ENCODE measurements around the gene ANKEF1.

ANKEF1 gene

DNA sequence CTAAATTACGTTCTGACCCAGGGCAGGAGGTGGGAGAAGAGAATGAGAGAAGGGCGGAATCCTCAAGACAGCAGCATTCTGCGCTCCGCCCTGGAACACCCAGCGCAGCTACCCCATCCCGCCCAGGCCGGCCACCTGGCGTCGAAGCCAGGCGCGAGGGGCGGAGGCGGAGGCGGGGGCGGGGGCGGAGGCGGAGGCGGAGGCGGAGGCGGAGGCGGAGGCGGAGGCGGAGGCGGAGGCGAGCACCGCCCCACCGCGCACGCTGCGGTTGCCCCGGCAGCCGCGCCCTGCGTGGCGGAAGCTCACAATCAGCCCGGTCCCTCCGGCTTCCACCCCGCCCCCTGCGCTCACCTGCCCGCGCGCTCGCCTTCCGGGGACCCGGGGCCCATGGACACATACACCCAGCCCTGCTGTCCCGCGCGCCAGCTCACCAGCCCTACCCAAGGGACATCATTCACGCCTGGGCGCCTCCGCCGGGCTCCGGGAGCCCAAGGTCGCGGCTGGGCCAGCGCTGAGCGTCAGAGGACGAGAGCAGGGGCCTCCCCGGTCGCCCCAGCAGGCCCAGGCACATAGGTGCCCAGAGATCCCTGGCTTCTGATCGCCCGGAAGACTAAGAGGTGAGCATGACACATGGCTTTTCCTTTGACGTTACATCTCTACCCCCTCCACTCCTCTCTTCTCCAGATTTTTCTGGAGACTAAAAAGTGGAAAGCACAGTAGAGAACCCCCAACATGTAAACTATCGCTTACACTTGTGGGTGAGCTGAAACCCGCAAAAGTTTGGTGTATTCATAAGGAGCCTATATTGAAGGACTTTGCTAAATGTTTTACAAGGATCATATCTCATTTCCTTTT, at the start of gene ANKEF1:
Gene ANKEF1 (plus strand): TSS at position 271 of the 855 bp plus-strand sequence. CDS start 3,315 bp downstream, outside the sequence.
- TF ChIP-seq MYC (IDR thresholded peaks at IDR 0.05; ENCODE audit: low read depth, low read length) = no peak
- DNase-seq (ENCODE audit: low read depth) = peak; percentile 53
- H3K4me3 ChIP-seq (ENCODE audit: low read depth, low read length) = no peak within 1 kb of the TSS

DNA sequence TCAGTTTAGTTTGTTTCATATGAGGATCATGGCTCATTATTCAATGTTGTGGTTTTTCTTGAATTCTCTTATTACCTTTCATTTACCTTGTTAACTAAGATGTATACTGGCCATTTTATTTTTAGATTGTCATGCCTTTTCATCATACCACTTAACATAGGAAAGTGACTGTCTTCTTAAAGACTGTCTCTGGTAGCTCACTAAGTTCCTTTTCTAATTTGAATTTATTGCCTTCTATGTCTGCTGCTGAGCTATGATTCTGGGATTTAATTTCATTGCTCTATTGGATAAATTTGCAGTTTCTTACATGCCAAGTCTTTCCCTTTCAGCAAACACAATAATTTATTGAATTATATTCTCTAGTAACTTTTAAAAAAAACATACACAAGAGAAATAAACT, 49.5 kb upstream of the ANKEF1 start:
- TF ChIP-seq, protein P1, sequence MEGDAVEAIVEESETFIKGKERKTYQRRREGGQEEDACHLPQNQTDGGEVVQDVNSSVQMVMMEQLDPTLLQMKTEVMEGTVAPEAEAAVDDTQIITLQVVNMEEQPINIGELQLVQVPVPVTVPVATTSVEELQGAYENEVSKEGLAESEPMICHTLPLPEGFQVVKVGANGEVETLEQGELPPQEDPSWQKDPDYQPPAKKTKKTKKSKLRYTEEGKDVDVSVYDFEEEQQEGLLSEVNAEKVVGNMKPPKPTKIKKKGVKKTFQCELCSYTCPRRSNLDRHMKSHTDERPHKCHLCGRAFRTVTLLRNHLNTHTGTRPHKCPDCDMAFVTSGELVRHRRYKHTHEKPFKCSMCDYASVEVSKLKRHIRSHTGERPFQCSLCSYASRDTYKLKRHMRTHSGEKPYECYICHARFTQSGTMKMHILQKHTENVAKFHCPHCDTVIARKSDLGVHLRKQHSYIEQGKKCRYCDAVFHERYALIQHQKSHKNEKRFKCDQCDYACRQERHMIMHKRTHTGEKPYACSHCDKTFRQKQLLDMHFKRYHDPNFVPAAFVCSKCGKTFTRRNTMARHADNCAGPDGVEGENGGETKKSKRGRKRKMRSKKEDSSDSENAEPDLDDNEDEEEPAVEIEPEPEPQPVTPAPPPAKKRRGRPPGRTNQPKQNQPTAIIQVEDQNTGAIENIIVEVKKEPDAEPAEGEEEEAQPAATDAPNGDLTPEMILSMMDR (IDR thresholded peaks at IDR 0.05; ENCODE audit: low read depth, low read length) = no peak
- TF ChIP-seq, protein P2, sequence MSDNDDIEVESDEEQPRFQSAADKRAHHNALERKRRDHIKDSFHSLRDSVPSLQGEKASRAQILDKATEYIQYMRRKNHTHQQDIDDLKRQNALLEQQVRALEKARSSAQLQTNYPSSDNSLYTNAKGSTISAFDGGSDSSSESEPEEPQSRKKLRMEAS (IDR thresholded peaks at IDR 0.05; ENCODE audit: low read depth, low read length) = no peak
- TF ChIP-seq MYC (IDR thresholded peaks at IDR 0.05; ENCODE audit: low read depth, low read length) = no peak
- no peak for TF ChIP-seq POLR2A (IDR thresholded peaks at IDR 0.05; ENCODE audit: extremely low read depth, insufficient read length)
- DNase-seq (ENCODE audit: low read depth) = no peak
- H3K4me3 ChIP-seq (ENCODE audit: low read depth, low read length) = no peak overlapping the region

DNA sequence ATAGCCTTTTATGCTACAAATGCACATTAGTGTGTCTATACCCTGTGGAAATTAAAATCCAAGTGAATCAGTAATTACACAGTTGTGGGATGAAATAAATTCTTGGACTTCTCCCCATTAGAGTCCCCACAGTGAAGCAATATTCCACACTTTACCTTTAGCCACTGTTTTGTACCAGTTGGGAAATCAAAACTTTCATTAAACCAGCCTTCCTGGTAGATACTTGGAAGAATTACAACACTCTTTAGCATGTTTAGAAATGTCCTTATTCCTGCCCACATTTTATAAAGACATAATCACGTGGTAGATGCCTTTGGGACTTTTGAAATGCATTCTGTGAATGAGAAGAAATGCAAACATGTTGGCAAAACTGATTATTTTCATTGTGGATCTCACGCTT, 49.0 kb upstream of the ANKEF1 start:
- no peak for DNase-seq (ENCODE audit: low read depth)
- TF ChIP-seq, protein P2 (IDR thresholded peaks at IDR 0.05; ENCODE audit: low read depth, low read length) = no peak
- TF ChIP-seq POLR2A (IDR thresholded peaks at IDR 0.05; ENCODE audit: extremely low read depth, insufficient read length) (no peak), MYC (IDR thresholded peaks at IDR 0.05; ENCODE audit: low read depth, low read length) (no peak)
- TF ChIP-seq, protein P1 (IDR thresholded peaks at IDR 0.05; ENCODE audit: low read depth, low read length) = no peak
- no peak overlapping the region for H3K4me3 ChIP-seq (ENCODE audit: low read depth, low read length)

DNA sequence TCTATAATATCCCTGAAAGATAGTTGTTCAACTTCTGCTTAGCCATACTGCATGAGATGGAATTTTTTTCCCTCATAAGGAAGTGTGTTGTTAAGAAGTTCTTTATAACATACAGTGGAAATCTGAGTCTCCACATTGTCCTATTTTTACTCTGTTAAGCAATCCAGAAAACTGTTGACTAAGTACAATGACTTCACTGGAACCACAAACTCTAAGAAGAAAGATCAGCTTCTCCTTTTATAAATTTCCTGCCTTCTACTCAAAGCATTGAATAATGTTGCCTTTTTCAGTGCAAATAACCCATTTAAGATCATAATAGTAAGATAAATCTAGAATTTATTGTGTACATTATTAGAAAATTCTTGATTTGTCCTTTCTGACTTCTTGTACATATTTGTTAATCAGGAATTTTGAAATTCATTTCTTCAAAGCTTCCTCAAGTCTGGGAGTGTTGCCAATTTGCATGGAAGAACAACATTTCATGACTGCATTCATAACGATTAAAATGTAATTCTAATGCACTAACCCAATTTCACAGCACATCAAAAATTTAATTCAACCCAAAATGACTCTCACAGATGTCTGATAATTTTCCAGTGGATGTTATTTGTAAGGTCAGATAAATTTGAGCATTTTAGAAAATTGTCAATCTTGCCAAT, 45.6 kb upstream of the ANKEF1 start:
- TF ChIP-seq, protein P2 (IDR thresholded peaks at IDR 0.05; ENCODE audit: low read depth, low read length) = no peak
- TF ChIP-seq MYC (IDR thresholded peaks at IDR 0.05; ENCODE audit: low read depth, low read length) = no peak
- no peak for TF ChIP-seq POLR2A (IDR thresholded peaks at IDR 0.05; ENCODE audit: extremely low read depth, insufficient read length)
- TF ChIP-seq, protein P1 (IDR thresholded peaks at IDR 0.05; ENCODE audit: low read depth, low read length) = no peak
- DNase-seq (ENCODE audit: low read depth) = peak; percentile 34
- no peak overlapping the region for H3K4me3 ChIP-seq (ENCODE audit: low read depth, low read length)

DNA sequence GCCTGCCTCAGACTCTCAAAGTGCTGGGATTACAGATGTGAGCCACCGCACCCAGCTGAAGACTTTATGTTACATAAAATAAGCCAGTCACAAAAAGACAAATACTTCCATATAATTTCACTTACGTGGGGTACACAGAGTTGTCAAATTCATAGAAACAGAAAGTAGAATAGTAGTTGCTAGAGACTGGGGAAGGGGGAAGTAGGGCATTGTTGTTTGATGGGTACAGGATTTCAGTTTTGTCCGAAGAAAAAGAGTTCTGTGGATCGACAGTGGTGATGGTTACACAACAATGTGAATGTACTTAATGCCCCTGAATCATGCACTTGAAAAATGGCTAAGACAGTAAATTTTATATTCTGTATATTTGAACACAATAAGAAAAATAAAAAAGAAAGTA, 41.6 kb upstream of the ANKEF1 start:
- DNase-seq (ENCODE audit: low read depth) = no peak
- TF ChIP-seq MYC (IDR thresholded peaks at IDR 0.05; ENCODE audit: low read depth, low read length) (no peak), POLR2A (IDR thresholded peaks at IDR 0.05; ENCODE audit: extremely low read depth, insufficient read length) (no peak)
- TF ChIP-seq, protein P2 (IDR thresholded peaks at IDR 0.05; ENCODE audit: low read depth, low read length) = no peak
- TF ChIP-seq, protein P1 (IDR thresholded peaks at IDR 0.05; ENCODE audit: low read depth, low read length) = no peak
- no peak overlapping the region for H3K4me3 ChIP-seq (ENCODE audit: low read depth, low read length)

DNA sequence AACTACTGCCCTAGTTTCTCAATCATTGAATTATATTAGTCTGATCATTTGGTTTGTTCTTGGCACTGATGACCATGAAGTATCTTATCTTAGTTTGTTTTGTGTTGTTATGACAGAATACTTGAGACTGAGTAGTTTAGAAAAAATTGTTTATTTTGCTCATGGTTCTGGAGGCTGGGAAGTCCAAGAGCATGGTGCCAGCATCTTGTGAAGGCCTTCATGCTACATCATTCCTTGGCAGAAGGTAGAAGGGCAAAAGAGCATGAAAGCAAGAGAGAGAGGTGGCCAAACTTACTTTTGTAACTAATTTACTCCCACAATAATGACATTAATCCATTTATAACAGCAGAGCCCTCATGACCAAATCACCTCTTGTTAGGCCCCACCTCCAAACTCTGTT, 40.1 kb upstream of the ANKEF1 start:
- TF ChIP-seq POLR2A (IDR thresholded peaks at IDR 0.05; ENCODE audit: extremely low read depth, insufficient read length) = no peak
- TF ChIP-seq MYC (IDR thresholded peaks at IDR 0.05; ENCODE audit: low read depth, low read length) = no peak
- no peak for DNase-seq (ENCODE audit: low read depth)
- H3K4me3 ChIP-seq (ENCODE audit: low read depth, low read length) = no peak overlapping the region
